HEK293T (cell line): Measurements from ENCODE around the gene RHOBTB3.

Source experiments
- BHLHE40 ChIP-seq: fragments of 450-650 bp; IDR thresholded peaks from 2 replicates; pipeline ENCODE4 v1.6.1; 2016; ENCODE audit warnings: mild to moderate bottlenecking, moderate library complexity, borderline replicate concordance
- ELF4 ChIP-seq: fragments of 450-650 bp; IDR thresholded peaks from 2 replicates; pipeline ENCODE4 v1.6.1; 2017; ENCODE audit warnings: antibody characterized with exemption
- FOXA1 ChIP-seq: fragments of 450-650 bp; IDR thresholded peaks from 2 replicates; pipeline ENCODE4 v1.6.1; 2016; ENCODE audit warnings: mild to moderate bottlenecking
- FOXK2 ChIP-seq: fragments of 450-650 bp; IDR thresholded peaks from 2 replicates; pipeline ENCODE4 v1.6.1; 2016; ENCODE audit warnings: mild to moderate bottlenecking
- FOXM1 ChIP-seq: fragments of 450-650 bp; IDR thresholded peaks from 2 replicates; pipeline ENCODE4 v1.6.1; 2017; ENCODE audit warnings: mild to moderate bottlenecking, borderline replicate concordance
- L3MBTL2 ChIP-seq: fragments of 450-650 bp; conservative IDR thresholded peaks from 2 replicates; pipeline ENCODE4 v1.6.1; 2016; ENCODE audit warnings: mild to moderate bottlenecking
- NFRKB ChIP-seq: fragments of 450-650 bp; IDR thresholded peaks from 2 replicates; pipeline ENCODE4 v1.6.1; 2016; ENCODE audit warnings: mild to moderate bottlenecking, moderate library complexity
- SP1 ChIP-seq: fragments of 450-650 bp; IDR thresholded peaks from 2 replicates; pipeline ENCODE4 v1.6.1; 2017
- SUZ12 ChIP-seq: fragments of 450-650 bp; IDR thresholded peaks from 2 replicates; pipeline ENCODE4 v1.6.1; 2016; ENCODE audit warnings: mild to moderate bottlenecking
- TARDBP ChIP-seq: fragments of 450-650 bp; IDR thresholded peaks from 2 replicates; pipeline ENCODE4 v1.6.1; 2016
- TF ChIP-seq, protein P1 (sequence below): fragments of 450-650 bp; IDR thresholded peaks from 2 replicates; pipeline ENCODE4 v1.6.1; 2016

DNA sequence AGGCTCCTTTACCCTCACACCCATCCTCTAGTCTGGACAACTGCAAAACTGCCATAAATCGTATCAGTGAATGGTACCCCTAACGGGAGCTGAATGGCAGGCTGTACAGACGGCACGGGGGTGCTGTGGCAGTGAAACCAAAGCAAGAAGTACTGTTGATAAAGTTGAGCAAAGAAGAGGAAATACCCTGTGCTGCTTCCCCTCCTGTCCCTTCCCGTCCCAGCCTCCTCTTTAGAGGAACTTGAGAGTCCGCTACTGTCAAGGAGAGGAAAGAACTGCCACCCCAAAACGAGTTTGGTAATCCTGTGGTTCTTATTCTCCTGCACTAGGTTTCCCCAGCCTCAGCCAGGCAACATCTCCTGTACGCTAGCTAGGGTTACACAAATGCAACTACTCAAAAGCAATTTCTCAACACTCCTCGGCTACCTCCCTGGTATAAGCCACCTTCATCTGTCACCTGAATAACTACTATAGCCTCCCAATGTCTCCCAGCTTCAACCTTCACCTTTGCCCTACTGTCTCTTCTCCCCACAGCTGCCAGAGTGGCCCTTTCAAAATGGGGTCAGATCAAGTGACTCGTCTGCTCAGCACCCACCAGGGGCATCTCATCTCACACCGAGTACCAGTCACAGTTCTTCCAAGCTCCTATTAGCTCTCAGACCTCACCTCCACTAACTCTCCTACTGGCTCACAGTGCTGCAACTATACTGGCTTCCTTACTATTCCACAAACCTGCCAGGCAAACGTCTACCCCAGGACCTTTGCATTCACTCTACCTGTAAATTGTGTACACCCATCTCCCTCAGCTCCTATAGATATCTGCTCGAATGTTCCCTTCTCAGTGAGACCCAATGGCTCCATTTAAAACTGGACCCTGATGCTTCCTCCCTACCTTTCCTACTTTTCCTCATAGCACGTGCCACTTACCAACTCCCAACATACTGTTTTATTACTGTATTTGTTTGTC lies 87.3 kb downstream of the RHOBTB3 start:
- TF ChIP-seq L3MBTL2: no peak
- no peak for TF ChIP-seq NFRKB
- no peak for TF ChIP-seq FOXK2
- no peak for TF ChIP-seq BHLHE40
- no peak for TF ChIP-seq SP1
- TF ChIP-seq FOXM1: no peak
- TF ChIP-seq, protein P1, sequence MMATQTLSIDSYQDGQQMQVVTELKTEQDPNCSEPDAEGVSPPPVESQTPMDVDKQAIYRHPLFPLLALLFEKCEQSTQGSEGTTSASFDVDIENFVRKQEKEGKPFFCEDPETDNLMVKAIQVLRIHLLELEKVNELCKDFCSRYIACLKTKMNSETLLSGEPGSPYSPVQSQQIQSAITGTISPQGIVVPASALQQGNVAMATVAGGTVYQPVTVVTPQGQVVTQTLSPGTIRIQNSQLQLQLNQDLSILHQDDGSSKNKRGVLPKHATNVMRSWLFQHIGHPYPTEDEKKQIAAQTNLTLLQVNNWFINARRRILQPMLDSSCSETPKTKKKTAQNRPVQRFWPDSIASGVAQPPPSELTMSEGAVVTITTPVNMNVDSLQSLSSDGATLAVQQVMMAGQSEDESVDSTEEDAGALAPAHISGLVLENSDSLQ: no peak
- TF ChIP-seq TARDBP: no peak
- TF ChIP-seq ELF4: no peak
- no peak for TF ChIP-seq SUZ12
- TF ChIP-seq FOXA1: no peak
